Neural crest cell (in vitro differentiated cells): ENCODE results near the gene NDUFB11. TPM values are rescaled to one million over a fixed set of nuclear protein-coding genes. Genes with fewer than 3 reads are reported as not detected.

Experiments used
- DNase-seq: peaks from one replicate; pipeline ENCODE4 v3.0.0; 2021; ENCODE audit warnings: low read depth, mixed read lengths, low spot score
- H3K27ac Mint-ChIP-seq: one replicate; pipeline ENCODE4 v1.8.0; 2021; ENCODE audit warnings: mild to moderate bottlenecking, mixed read lengths; ENCODE audit not compliant: unreplicated experiment
- H3K27me3 Mint-ChIP-seq: 2 replicates; pipeline ENCODE4 v1.8.0; 2021; ENCODE audit warnings: low read depth, mild to moderate bottlenecking, mixed read lengths
- H3K36me3 Mint-ChIP-seq: 2 replicates; pipeline ENCODE4 v1.8.0; 2021; ENCODE audit warnings: low read depth, mild to moderate bottlenecking, mixed read lengths
- H3K4me1 Mint-ChIP-seq: 2 replicates; pipeline ENCODE4 v1.8.0; 2021; ENCODE audit warnings: mixed read lengths
- H3K4me3 Mint-ChIP-seq: one replicate; pipeline ENCODE4 v1.8.0; 2021; ENCODE audit warnings: mild to moderate bottlenecking, mixed read lengths
- H3K9me3 Mint-ChIP-seq: 2 replicates; pipeline ENCODE4 v1.8.0; 2021; ENCODE audit warnings: mixed read lengths
- CTCF ChIP-seq: fragments of 200-600 bp; sonication (generic); conservative IDR thresholded peaks from 2 replicates; pipeline ENCODE4 v1.5.0; 2021; ENCODE audit warnings: antibody characterized with exemption, mild to moderate bottlenecking
- total RNA-seq: library from RNA; stranded (reverse); gene quantifications from 2 replicates; pipeline ENCODE4 v1.2.1, GENCODE V29; 2021

The NDUFB11 gene
- total RNA-seq, 1 donor from 2014 or later, result 115 TPM

- no peak overlapping the region for H3K27ac Mint-ChIP-seq
- H3K4me1 Mint-ChIP-seq, result no peaks in the 10 kb centered on the region
- no peaks in the 10 kb centered on the region for H3K9me3 Mint-ChIP-seq
- no peak for DNase-seq
- no peaks in the 10 kb centered on the region for H3K27me3 Mint-ChIP-seq
- H3K36me3 Mint-ChIP-seq, result peaks cover 4% of the 10 kb centered on the region
- no peak overlapping the region for H3K4me3 Mint-ChIP-seq
- no peak for TF ChIP-seq CTCF
Observed at GRCh38 chrX:47170861-47171692, 26.6 kb upstream of the NDUFB11 start.

GRCh38 chrX:47169726-47170515, 25.4 kb upstream of the NDUFB11 start:
- no peak for DNase-seq
- no peak overlapping the region for H3K27ac Mint-ChIP-seq
- no peak for TF ChIP-seq CTCF
- H3K27me3 Mint-ChIP-seq, result no peaks in the 10 kb centered on the region
- peaks cover 5% of the 10 kb centered on the region for H3K36me3 Mint-ChIP-seq
- H3K4me3 Mint-ChIP-seq, result no peak overlapping the region
- peaks cover under 1% of the 10 kb centered on the region for H3K9me3 Mint-ChIP-seq
- no peaks in the 10 kb centered on the region for H3K4me1 Mint-ChIP-seq

- no peak overlapping the region for H3K27ac Mint-ChIP-seq
- H3K36me3 Mint-ChIP-seq, result peaks cover 12% of the 10 kb centered on the region
- no peak for TF ChIP-seq CTCF
- DNase-seq, result no peak
- H3K9me3 Mint-ChIP-seq, result peaks cover 6% of the 10 kb centered on the region
- no peak overlapping the region for H3K4me3 Mint-ChIP-seq
- H3K4me1 Mint-ChIP-seq, result no peaks in the 10 kb centered on the region
- H3K27me3 Mint-ChIP-seq, result no peaks in the 10 kb centered on the region
Observed at GRCh38 chrX:47169273-47169672, 24.8 kb upstream of the NDUFB11 start.

GRCh38 chrX:47168495-47169073, 24.1 kb upstream of the NDUFB11 start:
- no peaks in the 10 kb centered on the region for H3K27me3 Mint-ChIP-seq
- no peak overlapping the region for H3K27ac Mint-ChIP-seq
- peaks cover 6% of the 10 kb centered on the region for H3K9me3 Mint-ChIP-seq
- TF ChIP-seq CTCF, result no peak
- H3K4me1 Mint-ChIP-seq, result no peaks in the 10 kb centered on the region
- peaks cover 12% of the 10 kb centered on the region for H3K36me3 Mint-ChIP-seq
- H3K4me3 Mint-ChIP-seq, result no peak overlapping the region
- no peak for DNase-seq

GRCh38 chrX:47166126-47166525, 21.6 kb upstream of the NDUFB11 start:
- DNase-seq, result no peak
- Mint-ChIP-seq H3K27me3 (no peaks in the 10 kb centered on the region), H3K4me1 (no peaks in the 10 kb centered on the region), H3K9me3 (peaks cover 9% of the 10 kb centered on the region), H3K27ac (no peak overlapping the region), H3K4me3 (no peak overlapping the region), H3K36me3 (peaks cover 15% of the 10 kb centered on the region)
- no peak for TF ChIP-seq CTCF
